Mammary microvascular endothelial cell (primary cell): ENCODE results near the gene SLC25A19. TPM values are rescaled to one million over a fixed set of nuclear protein-coding genes. Genes with fewer than 3 reads are reported as not detected.

ENCODE experiments used
- total RNA-seq: library from RNA; depleted of rRNA; stranded (reverse); fragments of >200 nt; gene quantifications from 2 replicates; pipeline ENCODE4 v1.2.3, GENCODE V29; 2015

Gene SLC25A19
- 16.3 and 19.8 TPM in 2 replicates for total RNA-seq

DNA sequence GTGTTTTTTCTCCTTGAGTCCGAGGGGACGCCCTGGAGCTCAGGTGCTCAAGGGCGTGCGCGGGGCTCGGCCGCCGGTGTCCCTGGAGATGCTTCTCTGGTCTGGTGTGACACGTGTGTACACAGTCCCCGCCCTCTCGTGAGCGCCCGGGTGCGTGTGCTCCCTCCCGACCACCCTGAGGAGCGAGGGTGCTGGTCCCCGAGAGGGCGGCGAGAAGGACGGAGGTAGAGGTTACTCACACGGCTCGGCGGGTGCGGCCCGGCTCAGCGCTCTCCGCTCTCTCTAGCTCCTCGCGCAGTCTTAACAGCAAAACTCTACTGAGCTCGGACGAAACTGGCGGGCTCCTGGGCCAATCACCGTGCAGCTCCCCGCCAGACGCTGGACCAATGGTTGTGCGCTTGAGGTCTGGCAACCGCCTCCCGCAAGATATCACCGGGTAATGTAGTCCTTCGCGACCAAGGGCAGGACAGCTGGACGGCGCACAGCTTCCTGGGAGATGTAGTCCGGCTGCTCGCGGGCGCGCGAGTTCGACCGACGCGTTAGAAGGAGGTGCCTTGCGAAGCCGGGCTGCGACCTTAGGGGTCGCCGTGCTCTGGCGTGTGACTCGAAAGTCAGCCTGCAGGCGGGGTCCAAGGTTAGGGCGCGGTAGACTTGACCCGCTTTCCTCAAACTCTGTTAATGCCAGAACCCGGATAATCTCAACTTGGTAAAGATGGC, at the start of gene SLC25A19:
TSS of gene SLC25A19 (minus strand) at position 319 of the 717 bp plus-strand sequence. CDS start 2,669 bp downstream, outside the sequence.

DNA sequence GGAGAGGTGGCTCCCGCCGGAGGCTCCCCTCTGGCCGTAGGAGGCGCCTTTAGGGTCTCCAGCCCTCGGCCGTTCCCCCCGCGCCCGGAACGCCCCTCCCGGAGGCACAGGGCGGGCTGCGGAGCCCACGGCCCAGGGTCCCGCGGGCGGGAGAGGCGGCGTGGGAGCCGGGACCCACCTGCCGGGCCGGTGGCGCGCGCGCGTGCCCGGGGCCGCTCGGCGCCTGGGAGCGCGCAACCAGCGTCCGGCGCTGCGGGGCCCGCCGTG, 18.3 kb downstream of the SLC25A19 start, which contains the start of gene MIF4GD:
TSS of gene MIF4GD (minus strand) at position 266 of the 267 bp plus-strand sequence. CDS start 1,036 bp downstream, outside the sequence.

DNA sequence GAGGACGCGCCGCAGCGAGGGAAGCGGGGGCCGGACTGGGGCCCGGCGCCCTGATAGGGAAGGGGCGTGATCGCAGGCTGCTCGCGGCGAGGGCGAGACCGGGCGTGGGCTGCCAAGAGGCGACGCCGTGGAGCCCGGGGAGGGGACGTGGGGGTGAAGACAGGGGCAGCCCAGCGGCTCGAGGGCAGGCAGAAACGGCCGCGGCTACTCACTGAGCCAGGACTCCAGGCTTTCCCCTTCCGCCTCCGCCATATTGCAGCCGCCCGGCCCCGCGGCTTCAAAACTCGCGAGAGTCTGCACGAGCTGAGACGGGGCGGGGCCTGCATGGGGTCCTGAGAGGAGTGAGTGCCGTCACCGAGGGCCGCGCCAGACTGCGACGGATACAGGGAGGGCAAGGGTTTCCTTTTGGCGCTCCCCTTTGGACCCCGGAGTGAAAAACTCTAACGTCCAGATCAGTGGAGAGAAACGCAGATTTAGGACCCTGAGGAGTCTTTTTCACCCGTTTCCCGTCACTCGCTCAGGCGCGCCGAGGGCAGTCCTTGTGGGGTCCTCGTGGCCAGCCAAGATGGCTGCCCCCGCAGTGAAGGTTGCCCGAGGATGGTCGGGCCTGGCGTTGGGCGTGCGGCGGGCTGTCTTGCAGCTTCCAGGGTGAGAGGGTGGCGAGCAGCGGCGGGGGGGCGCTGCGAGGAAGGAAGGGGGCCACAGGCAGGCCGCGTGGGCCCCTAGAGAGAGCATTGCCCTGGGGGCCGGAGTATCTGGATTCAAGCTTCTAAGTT, 27.7 kb downstream of the SLC25A19 start, which contains the start of the genes GGA3 and MRPS7:
TSS of gene GGA3 (minus strand) at position 271 of the 776 bp plus-strand sequence. CDS start at position 252, 19 bp downstream.
TSS of gene MRPS7 (plus strand) at position 544 of the 776 bp plus-strand sequence. CDS start at position 566, 22 bp downstream.

Other genes starting within 250 kb of the SLC25A19 start
- 191 and 298 TPM in 2 replicates for gene ATP5PD, start 242.5 kb downstream of the SLC25A19 start, total RNA-seq
- 15.0 and 19.5 TPM in 2 replicates for gene KCTD2, start 242.2 kb downstream of the SLC25A19 start, total RNA-seq
- gene SLC16A5, start 201.5 kb downstream of the SLC25A19 start, total RNA-seq, result 4.7 and 6.0 TPM in 2 replicates
- gene ARMC7, start 179.5 kb downstream of the SLC25A19 start, total RNA-seq, result 6.3 and 7.8 TPM in 2 replicates
- gene NT5C, start 157.7 kb downstream of the SLC25A19 start, total RNA-seq, result 60.8 and 62.7 TPM in 2 replicates
- 273 and 396 TPM in 2 replicates for gene JPT1, start 134.9 kb downstream of the SLC25A19 start, total RNA-seq
- gene SUMO2, start 106.5 kb downstream of the SLC25A19 start, total RNA-seq, result 88.3 and 95.2 TPM in 2 replicates
- gene NUP85, start 83.8 kb downstream of the SLC25A19 start, total RNA-seq, result 44.2 and 50.5 TPM in 2 replicates
- gene GGA3, start 27.8 kb downstream of the SLC25A19 start, total RNA-seq, result 22.5 and 25.7 TPM in 2 replicates
- 67.8 and 76.7 TPM in 2 replicates for gene MRPS7, start 27.6 kb downstream of the SLC25A19 start, total RNA-seq
- gene MIF4GD, start 18.2 kb downstream of the SLC25A19 start, total RNA-seq, result 14.1 and 23.5 TPM in 2 replicates
- gene GRB2, start 116.2 kb upstream of the SLC25A19 start, total RNA-seq, result 141 and 147 TPM in 2 replicates
- 35.6 and 48.6 TPM in 2 replicates for gene TMEM94, start 167.2 kb upstream of the SLC25A19 start, total RNA-seq
- gene CASKIN2, start 226.1 kb upstream of the SLC25A19 start, total RNA-seq, result 24.2 and 32.8 TPM in 2 replicates
- 23.2 and 25.4 TPM in 2 replicates for gene TSEN54, start 227.1 kb upstream of the SLC25A19 start, total RNA-seq
- gene LLGL2, start 236.3 kb upstream of the SLC25A19 start, total RNA-seq, result 3.9 and 5.2 TPM in 2 replicates